Effector CD8-positive, alpha-beta T cell (primary cell): Measurements from ENCODE around the gene GADD45A.
"Not testable (repeated sequence)": the region's sequence is repeated elsewhere in the genome, so short reads cannot be mapped to it uniquely, and the experiment has no call there.

Source experiments
- DNase-seq: peaks from one replicate; lab custom pipeline; 2025; lab: John Stamatoyannopoulos, UW
- total RNA-seq, 4 experiments: gene quantifications; one replicate each; lab custom pipeline; 2026; lab: John Stamatoyannopoulos, UW

Gene GADD45A
- 7.1 to 30.7 (median 11.6) reads per million in 4 experiments for total RNA-seq

- DNase-seq = peak; percentile 93
Observed at GRCh38 chr1:67685067-67685557, at the start of gene GADD45A. GADD45A (plus strand) TSS chr1:67685201; CDS start chr1:67685495, 294 bp downstream.

- DNase-seq = no peak
Observed at GRCh38 chr1:67636146-67636545, 48.9 kb upstream of the GADD45A start.

- DNase-seq = no peak
Observed at GRCh38 chr1:67639361-67639760, 45.6 kb upstream of the GADD45A start.

GRCh38 chr1:67642629-67643028, 42.4 kb upstream of the GADD45A start:
- no peak for DNase-seq

GRCh38 chr1:67644566-67644965, 40.4 kb upstream of the GADD45A start:
- DNase-seq = no peak

GRCh38 chr1:67645495-67646144, 39.4 kb upstream of the GADD45A start:
- no peak for DNase-seq

GRCh38 chr1:67646145-67647035, 38.6 kb upstream of the GADD45A start:
- DNase-seq = no peak

- no peak for DNase-seq
Observed at GRCh38 chr1:67647036-67647798, 37.8 kb upstream of the GADD45A start.

- no peak for DNase-seq
Observed at GRCh38 chr1:67647814-67648358, 37.1 kb upstream of the GADD45A start.

GRCh38 chr1:67648582-67649326, 36.2 kb upstream of the GADD45A start:
- no peak for DNase-seq

- no peak for DNase-seq
Observed at GRCh38 chr1:67650061-67650460, 34.9 kb upstream of the GADD45A start.

- no peak for DNase-seq
Observed at GRCh38 chr1:67651031-67651430, 34.0 kb upstream of the GADD45A start.

- DNase-seq = no peak
Observed at GRCh38 chr1:67652800-67653199, 32.2 kb upstream of the GADD45A start.

GRCh38 chr1:67653304-67653703, 31.7 kb upstream of the GADD45A start:
- no peak for DNase-seq

GRCh38 chr1:67655581-67655980, 29.4 kb upstream of the GADD45A start:
- DNase-seq = no peak

GRCh38 chr1:67657152-67657551, 27.8 kb upstream of the GADD45A start:
- DNase-seq = not testable (repeated sequence)

- no peak for DNase-seq
Observed at GRCh38 chr1:67659229-67659628, 25.8 kb upstream of the GADD45A start.

GRCh38 chr1:67662884-67663283, 22.1 kb upstream of the GADD45A start:
- no peak for DNase-seq

GRCh38 chr1:67664048-67664447, 21.0 kb upstream of the GADD45A start:
- no peak for DNase-seq

GRCh38 chr1:67665307-67665706, 19.7 kb upstream of the GADD45A start:
- DNase-seq = not testable (repeated sequence)

GRCh38 chr1:67666636-67667035, 18.4 kb upstream of the GADD45A start:
- no peak for DNase-seq
